Stimulated activated CD8-positive, alpha-beta memory T cell treated with anti-CD3 and anti-CD28 coated beads, Interleukin-2, amount 100 ng/mL, for 1 hour (primary cell): ENCODE measurements around the gene ETV2.
"Not testable (repeated sequence)": the region's sequence is repeated elsewhere in the genome, so short reads cannot be mapped to it uniquely, and the experiment has no call there.

Experiments
- DNase-seq, 2 donors: peaks; one replicate each; pipeline ENCODE4 v3.0.0-alpha.2; 2020; ENCODE audit warnings: low read depth in 2 of 2

Gene ETV2

DNA sequence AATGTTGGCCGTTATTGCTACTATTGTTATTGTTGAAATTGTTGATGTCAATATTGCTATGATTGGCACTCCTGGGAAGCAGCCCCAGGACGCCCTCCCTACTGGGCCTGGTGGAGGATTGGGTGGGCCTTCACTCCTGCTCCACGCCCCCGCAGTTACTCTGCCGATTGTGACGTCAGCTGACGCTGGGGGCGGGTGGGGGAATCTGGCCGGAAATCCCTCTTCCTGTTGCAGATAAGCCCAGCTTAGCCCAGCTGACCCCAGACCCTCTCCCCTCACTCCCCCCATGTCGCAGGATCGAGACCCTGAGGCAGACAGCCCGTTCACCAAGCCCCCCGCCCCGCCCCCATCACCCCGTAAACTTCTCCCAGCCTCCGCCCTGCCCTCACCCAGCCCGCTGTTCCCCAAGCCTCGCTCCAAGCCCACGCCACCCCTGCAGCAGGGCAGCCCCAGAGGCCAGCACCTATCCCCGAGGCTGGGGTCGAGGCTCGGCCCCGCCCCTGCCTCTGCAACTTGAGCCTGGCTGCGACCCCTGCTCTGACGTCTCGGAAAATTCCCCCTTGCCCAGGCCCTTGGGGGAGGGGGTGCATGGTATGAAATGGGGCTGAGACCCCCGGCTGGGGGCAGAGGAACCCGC, at the start of gene ETV2:
Gene ETV2, plus strand, starts transcription at position 231 of the 637 bp plus-strand sequence. CDS start 716 bp downstream, outside the sequence.
- no peak for DNase-seq

DNA sequence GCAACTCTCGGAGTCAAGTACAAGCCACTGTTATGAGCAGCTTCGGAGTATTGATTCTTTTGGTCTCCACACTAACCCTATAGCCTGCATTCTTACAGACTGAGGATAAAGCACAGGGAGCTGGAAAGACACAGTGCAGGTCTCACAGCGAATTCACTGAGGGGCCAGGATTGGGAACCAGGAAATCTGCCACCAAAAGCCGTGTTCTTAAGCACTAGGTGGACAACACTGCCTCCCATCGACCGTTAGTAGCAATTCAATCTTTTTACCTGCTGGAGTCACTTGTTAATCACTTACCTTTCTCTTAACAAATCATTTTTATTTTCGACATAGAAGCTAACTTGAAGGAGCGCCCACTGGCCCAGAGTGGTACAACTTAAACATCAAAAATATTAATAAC, 49.3 kb upstream of the ETV2 start:
- no peak for DNase-seq

- DNase-seq: not testable (repeated sequence)
Observed at GRCh38 chr19:35595026-35595425, 46.5 kb upstream of the ETV2 start.

DNA sequence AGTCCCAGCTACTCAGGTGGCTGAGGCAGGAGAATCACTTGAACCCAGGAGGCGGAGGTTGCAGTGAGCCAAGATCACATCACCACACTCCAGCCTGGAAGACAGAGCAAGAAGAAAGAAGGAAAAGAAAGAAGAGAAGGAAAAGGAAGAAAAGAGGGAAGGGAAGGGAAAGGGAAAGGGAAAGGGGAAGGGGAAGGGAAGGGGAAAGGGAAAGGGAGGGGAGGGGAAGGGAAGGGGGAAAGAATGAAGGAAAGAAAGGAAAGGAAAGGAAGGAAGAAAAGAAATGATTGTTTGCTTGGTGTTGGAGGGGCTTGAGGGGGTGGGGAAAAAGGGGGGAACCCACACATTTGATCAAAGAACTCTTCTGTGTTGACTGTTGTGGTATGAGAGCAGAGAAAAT, 45.6 kb upstream of the ETV2 start:
- no peak for DNase-seq

GRCh38 chr19:35596366-35596999, 45.1 kb upstream of the ETV2 start:
- no peak for DNase-seq

GRCh38 chr19:35601971-35602370, 39.6 kb upstream of the ETV2 start:
- DNase-seq: no peak

- DNase-seq: not testable (repeated sequence)
Observed at GRCh38 chr19:35604436-35604835, 37.1 kb upstream of the ETV2 start.

DNA sequence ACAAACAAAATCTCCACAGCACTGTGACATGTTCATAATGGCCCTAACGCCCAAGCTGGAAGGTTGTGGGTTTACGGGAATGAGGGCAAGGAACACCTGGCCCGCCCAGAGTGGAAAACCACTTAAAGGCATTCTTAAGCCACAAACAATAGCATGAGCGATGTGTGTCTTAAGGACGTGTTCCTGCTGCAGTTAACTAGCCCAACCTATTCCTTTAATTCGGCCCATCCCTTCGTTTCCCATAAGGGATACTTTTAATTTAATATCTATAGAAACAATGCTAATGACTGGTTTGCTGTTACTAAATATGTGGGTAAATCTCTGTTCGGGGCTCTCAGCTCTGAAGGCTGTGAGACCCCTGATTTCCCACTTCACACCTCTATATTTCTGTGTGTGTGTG, 34.4 kb upstream of the ETV2 start:
- DNase-seq: not testable (repeated sequence)

GRCh38 chr19:35607661-35608060, 33.9 kb upstream of the ETV2 start:
- DNase-seq: no peak

GRCh38 chr19:35608251-35608650, 33.3 kb upstream of the ETV2 start:
- DNase-seq: no peak

DNA sequence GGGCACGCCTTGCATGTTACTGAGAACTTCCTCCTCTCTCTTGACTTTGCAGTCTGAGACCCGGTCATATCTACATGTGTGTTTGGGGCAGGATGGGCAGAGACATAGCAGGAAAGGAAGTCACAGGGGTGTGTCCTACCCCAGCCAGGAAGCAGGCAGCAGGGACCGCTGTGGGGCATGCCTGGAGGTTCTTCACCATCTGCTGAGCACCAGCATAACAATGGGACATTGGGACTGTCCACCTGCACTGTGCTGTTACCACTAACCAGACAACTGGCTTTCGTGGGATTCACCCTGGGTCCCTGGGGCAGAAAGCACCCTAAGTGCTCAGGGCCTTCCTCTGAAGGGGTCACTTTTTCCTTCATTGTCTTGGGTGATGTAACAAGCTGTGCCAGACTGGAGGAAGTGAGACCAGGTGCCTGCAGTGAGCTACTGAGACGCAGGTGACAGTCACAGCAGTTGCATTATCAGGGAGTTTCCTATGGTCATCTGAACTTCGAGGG, 31.6 kb upstream of the ETV2 start:
- no peak for DNase-seq

DNA sequence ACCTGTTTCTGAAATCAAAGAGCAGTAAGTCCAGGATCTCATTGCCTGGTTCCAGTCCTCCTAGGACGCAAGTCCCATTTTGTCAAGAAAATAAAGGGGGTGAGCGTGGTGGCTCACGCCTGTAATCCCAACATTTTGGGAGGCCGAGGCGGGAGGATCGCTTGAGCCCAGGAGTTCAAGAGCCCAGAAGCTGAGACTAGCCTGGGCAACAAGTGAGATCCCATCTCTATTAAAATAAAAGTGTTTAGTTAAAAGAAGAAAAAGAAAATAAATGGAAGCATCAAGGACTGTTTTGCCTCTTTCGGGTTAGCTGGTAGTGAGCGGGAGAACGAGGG, 29.4 kb upstream of the ETV2 start:
- no peak for DNase-seq

DNA sequence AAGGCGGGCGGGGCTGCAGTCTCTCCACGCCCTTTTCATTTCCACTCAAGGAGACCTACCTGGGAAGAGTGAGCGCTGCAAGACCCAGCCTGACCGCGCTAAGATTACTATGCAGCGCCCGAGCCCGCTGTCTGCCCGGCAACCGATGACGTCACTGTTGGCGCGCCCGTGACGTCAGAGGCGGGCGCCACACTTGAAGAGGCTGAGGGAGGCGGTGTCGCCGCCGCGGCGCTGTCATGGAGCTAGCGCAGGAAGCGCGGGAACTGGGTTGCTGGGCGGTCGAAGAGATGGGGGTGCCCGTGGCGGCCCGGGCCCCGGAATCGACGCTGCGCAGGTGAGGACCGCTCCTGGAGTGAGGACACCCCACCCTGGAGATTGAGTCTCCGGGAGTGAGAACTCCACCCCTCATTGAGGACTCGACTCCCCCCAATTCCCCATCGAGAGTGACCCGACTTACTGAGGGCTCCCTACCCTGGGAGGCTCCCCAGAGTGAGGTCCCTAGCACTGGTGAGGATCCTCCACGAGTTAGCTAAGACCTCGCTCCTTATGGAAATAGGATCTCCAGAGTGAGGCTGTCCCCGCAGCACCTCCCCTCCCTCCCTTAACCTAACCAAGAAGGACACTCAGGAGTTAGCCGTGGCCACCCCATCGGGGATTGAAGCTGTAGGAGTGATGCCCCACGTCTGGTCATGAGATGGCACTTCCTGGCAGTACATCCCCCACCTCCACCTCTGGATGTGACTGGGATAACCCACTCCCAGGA, 28.8 kb upstream of the ETV2 start, which contains the start of gene HAUS5:
Gene HAUS5, plus strand, starts transcription at position 177 of the 763 bp plus-strand sequence. Its CDS starts 60 bp downstream, at position 237.
- DNase-seq: peak; percentile 90 to 95

DNA sequence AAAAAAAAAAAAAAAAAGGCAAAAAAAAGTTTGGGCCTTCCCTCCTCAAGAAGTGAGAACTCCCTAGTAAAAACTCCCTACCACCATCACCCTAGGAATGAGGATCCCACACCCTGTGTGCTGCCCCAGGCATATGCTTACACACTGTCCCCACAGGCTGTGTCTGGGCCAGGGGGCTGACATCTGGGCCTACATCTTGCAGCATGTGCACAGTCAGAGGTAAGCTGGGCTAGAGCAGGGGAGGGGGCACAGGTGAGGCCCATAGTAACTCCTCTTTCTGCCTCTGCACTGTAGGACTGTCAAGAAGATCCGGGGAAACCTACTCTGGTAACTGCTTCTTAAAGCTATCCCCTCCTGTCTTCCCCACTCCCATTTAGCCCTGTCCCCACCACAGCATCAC, 28.0 kb upstream of the ETV2 start:
- DNase-seq: no peak

DNA sequence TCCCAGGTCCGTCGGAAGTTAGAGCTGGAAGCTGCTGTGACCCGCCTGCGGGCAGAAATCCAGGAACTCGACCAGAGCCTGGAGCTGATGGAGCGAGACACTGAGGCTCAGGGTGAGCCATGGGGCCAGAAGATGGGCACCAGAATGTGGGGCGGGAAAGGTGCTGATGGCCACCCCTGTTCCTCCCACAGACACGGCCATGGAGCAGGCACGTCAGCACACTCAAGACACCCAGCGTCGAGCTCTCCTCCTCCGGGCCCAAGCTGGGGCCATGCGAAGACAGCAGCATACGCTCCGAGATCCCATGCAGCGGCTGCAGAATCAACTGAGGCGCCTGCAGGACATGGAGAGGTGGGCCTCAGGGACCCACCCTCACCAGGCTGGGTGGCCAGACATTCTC, 26.5 kb upstream of the ETV2 start:
- DNase-seq: no peak

DNA sequence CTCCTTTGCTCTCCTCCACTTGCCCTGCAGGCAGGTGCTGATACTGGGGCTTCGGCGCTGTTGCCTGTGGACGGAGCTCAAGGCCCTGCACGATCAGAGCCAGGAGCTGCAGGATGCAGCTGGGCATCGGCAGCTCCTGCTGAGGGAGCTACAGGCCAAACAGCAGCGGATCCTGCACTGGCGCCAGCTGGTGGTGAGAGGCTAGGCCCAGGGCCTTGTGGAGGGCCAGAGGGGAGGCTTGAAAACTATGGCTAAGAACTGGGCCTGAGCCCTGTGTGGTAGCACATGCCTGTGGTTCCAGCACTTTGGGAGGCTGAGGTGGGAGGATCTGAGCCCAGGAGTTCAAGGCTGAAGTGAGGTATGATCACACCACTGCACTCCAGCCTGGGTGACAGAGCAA, 22.7 kb upstream of the ETV2 start:
- DNase-seq: no peak

DNA sequence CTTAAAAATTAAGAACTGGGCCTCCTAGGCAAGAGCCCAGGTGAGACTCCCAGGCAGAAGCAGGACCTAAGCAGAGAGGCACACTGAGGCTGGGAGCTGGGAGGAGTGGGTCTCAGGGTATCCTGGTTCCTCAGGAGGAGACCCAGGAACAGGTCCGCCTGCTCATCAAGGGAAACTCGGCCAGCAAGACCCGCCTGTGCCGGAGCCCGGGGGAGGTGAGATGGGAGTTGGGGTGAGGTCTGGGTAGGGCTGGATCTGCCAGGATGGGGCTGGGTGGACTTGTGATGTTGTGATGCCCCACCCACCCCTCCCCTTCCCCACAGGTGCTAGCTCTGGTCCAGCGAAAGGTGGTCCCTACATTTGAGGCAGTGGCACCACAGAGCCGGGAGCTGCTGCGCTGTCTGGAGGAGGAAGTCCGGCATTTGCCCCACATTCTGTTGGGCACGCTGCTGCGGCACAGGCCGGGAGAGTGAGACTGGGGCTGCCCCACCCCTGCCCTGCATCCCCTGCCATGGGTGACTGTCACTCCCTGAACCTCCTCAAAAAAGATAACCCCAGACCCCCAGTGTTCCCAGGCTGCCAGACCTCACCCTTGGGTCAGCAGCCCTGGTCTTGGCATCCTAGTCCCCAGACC, 22.1 kb upstream of the ETV2 start:
- no peak for DNase-seq

DNA sequence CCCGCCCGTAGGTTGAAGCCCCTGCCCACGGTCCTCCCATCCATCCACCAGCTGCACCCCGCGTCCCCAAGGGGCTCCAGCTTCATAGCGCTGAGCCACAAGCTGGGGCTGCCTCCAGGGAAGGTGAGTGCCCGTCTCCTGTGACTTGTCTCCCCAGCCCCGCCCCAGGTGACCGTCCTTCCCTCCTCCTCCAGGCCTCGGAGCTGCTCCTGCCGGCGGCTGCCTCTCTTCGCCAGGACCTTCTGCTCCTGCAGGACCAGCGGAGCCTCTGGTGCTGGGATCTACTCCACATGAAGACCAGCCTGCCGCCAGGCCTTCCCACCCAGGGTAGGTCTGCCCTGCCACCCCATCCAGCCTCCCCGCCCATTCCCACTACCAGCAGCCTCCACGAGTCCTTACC, 21.5 kb upstream of the ETV2 start:
- no peak for DNase-seq

DNA sequence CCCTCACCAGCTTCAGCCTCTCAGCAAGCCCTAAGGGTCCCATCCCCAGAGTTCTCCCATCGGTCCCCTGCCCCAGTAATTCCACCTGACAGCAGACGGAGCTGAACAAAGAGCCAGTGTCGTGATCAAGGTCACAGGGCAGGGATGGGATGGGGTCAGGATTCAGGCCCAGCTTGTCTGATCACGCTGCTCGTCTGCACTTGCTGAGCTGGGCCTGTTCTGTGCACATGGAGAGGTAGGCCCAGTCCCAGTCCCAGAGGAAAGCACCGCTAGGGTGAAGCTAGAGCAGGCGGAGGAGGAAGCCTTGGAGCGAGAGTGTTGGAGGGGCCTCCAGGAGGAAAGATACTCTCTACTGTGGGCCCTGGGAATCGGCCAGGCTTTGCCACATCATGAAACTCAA, 19.8 kb upstream of the ETV2 start:
- no peak for DNase-seq

DNA sequence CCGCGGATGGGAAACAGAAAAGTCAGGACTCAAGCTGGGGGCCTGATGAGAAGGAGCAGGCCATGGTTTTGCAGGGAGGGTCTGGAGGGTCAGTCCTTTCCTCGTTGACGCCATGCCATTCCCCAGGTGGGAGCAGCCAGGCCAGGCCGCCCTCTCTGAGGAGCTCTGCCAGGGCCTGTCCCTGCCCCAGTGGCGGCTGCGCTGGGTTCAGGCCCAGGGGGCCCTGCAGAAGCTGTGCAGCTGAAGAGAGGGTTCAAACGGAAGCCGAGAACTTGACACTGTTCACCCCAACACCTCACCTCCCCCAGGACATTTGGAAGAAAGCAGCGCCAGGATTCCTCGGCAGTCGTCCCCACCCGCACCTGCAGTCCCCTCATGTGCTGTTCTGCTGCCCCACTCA, 18.8 kb upstream of the ETV2 start:
- no peak for DNase-seq

- DNase-seq: no peak
Observed at GRCh38 chr19:35623327-35624010, 18.1 kb upstream of the ETV2 start.

DNA sequence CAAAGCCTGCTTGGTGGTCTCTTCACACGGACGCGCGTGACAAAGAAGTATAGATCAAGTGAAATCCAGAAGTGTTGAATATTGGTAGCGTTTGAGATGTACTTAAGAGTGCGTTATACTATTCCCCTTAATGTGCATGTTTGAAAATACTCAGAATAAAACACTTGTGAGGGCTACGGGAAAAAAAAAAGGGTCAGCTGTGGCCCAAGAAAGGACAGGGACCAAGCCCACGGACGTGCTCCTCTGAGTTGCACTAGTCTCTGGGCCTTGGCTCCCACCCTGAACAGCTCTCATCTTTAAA, 13.3 kb upstream of the ETV2 start:
- DNase-seq: no peak
